ENCODE data around the gene SLC8A3.

SLC8A3 gene

DNA sequence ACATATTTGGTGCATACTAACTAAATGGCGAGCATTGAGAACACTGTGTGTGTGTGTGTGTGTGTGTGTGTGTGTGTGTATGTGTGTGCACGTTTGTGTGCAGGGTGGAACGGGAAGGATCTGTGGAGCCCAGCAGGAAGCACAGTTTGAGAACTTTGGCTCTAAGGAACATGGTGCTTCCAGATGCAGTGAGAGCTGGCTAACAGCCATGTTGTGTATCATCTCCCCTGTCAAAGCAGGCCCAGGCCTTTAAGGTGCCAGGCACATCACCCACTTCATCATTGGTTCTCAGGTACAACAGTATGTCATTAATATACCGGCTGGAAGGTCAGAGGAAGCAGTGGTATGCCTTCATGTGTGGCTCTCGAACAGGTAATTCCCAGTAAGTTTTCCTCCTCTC is 72.5 kb downstream of the SLC8A3 start:
- Histone ChIP-seq H3K27ac (ENCODE audit: low read depth, low read length) (no peak overlapping the region), H3K36me3 (ENCODE audit: control insufficient read depth, insufficient read depth, low read length) (no peaks in the 10 kb centered on the region), H3K4me1 (ENCODE audit: control insufficient read depth, insufficient read depth, low read length) (peaks cover 1% of the 10 kb centered on the region), H3K4me3 (ENCODE audit: low read depth, low read length) (no peak overlapping the region), H3K9me3 (ENCODE audit: control insufficient read depth, insufficient read depth, low read depth, low read length) (no peaks in the 10 kb centered on the region), H3K9ac (ENCODE audit: low read length) (no peak overlapping the region), H3K27me3 (ENCODE audit: control insufficient read depth, insufficient read depth, low read length) (0 out of 2 replicates have a peak, but pooled peaks cover 2% of the 10 kb centered on the region)

DNA sequence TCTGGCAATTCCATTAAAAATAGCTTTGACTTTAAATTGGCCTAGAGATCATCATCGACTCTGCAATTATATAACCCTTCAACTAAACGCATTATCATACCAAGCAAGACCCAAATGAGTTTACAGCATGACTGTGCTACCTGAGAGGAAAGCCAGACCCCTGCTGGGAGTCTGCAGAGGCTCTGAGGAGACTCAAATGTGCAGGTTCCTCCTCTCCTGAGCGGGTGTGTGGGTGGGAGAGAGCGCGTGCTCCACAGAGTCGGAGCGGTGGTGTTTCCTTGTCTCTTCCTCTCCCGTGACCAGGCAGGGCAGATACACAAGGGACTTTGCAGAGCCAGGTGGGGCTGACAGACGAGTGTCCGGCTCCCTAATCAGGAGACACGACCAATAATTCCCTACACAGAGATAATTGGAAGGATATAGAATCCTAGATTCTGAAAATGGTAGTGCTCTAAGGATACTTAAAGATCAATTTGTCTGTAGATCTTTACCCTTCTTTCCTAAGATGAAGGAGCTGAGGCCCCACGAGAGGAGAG is 74.1 kb downstream of the SLC8A3 start:
- Histone ChIP-seq H3K4me3 (ENCODE audit: low read depth, low read length) (no peak overlapping the region), H3K9me3 (ENCODE audit: control insufficient read depth, insufficient read depth, low read depth, low read length) (no peaks in the 10 kb centered on the region), H3K27ac (ENCODE audit: low read depth, low read length) (no peak overlapping the region), H3K4me1 (ENCODE audit: control insufficient read depth, insufficient read depth, low read length) (no peaks in the 10 kb centered on the region), H3K9ac (ENCODE audit: low read length) (no peak overlapping the region), H3K27me3 (ENCODE audit: control insufficient read depth, insufficient read depth, low read length) (0 out of 2 replicates have a peak, but pooled peaks cover 2% of the 10 kb centered on the region), H3K36me3 (ENCODE audit: control insufficient read depth, insufficient read depth, low read length) (no peaks in the 10 kb centered on the region)

DNA sequence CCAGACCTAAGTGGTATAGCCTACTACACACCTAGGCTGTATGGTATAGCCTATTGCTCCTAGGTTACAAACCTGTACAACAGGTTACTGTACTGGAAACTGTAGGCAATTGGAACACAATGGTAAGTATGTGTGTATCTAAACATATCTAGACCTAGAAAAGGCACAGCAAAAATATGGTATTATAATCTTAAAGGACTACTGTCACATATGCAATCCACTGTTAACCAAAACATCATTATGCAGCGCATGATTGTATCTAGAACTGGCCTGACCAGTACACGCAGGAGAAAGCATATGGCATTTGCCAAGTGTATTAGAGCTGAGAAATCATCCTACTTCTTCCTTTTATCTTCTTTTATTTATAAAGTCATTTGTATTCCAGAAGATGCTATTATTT is 75.5 kb downstream of the SLC8A3 start:
- H3K9me3 ChIP-seq (ENCODE audit: control insufficient read depth, insufficient read depth, low read depth, low read length) = no peaks in the 10 kb centered on the region
- H3K4me1 ChIP-seq (ENCODE audit: control insufficient read depth, insufficient read depth, low read length) = no peaks in the 10 kb centered on the region
- no peaks in the 10 kb centered on the region for H3K36me3 ChIP-seq (ENCODE audit: control insufficient read depth, insufficient read depth, low read length)
- H3K4me3 ChIP-seq (ENCODE audit: low read depth, low read length) = no peak overlapping the region
- H3K27me3 ChIP-seq (ENCODE audit: control insufficient read depth, insufficient read depth, low read length) = no peaks in the 10 kb centered on the region
- H3K27ac ChIP-seq (ENCODE audit: low read depth, low read length) = no peak overlapping the region
- H3K9ac ChIP-seq (ENCODE audit: low read length) = no peak overlapping the region

DNA sequence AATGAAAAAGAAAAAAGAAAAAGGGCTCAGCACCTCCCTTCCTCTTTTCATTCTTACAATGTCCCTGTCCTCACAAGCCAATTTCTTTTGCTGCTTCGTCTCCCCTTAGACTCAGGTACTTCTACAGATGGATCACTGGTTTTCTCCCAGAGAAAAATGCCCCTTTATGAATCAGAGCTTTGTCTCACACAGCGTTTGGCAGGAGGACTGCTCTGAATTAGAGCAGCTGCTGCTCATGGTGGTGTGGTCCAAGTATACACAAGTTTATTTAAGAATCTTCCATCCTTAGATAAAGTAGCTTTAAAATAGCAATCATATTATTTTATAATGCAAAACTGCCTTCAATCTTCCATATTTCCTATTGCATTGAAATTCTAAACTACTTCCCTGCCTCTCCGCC is 80.3 kb downstream of the SLC8A3 start:
- H3K9ac ChIP-seq (ENCODE audit: low read length) = no peak overlapping the region
- no peaks in the 10 kb centered on the region for H3K9me3 ChIP-seq (ENCODE audit: control insufficient read depth, insufficient read depth, low read depth, low read length)
- H3K4me1 ChIP-seq (ENCODE audit: control insufficient read depth, insufficient read depth, low read length) = no peaks in the 10 kb centered on the region
- no peak overlapping the region for H3K4me3 ChIP-seq (ENCODE audit: low read depth, low read length)
- no peaks in the 10 kb centered on the region for H3K36me3 ChIP-seq (ENCODE audit: control insufficient read depth, insufficient read depth, low read length)
- no peaks in the 10 kb centered on the region for H3K27me3 ChIP-seq (ENCODE audit: control insufficient read depth, insufficient read depth, low read length)
- H3K27ac ChIP-seq (ENCODE audit: low read depth, low read length) = no peak overlapping the region

DNA sequence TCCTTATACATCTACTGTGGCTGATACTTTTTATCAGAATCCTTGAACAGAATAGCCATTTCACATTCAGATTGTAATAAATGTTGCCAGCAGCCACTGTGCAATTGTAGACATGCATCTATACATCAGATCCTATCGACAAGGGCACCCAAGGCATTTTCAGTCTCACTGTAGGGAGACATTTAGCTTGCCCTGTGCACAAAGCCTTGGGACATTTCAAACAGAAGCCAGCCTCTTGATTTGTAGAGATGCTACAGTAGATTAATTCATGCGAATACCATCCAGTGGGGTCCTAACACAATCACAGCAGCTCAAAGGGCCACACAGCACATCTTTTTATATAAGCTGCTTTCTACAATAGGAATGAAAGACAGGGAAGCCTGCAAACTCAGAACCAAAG is 81.4 kb downstream of the SLC8A3 start:
- Histone ChIP-seq H3K36me3 (ENCODE audit: control insufficient read depth, insufficient read depth, low read length) (no peaks in the 10 kb centered on the region), H3K4me1 (ENCODE audit: control insufficient read depth, insufficient read depth, low read length) (no peaks in the 10 kb centered on the region), H3K27ac (ENCODE audit: low read depth, low read length) (no peak overlapping the region), H3K4me3 (ENCODE audit: low read depth, low read length) (no peak overlapping the region), H3K9me3 (ENCODE audit: control insufficient read depth, insufficient read depth, low read depth, low read length) (no peaks in the 10 kb centered on the region), H3K9ac (ENCODE audit: low read length) (no peak overlapping the region), H3K27me3 (ENCODE audit: control insufficient read depth, insufficient read depth, low read length) (no peaks in the 10 kb centered on the region)

DNA sequence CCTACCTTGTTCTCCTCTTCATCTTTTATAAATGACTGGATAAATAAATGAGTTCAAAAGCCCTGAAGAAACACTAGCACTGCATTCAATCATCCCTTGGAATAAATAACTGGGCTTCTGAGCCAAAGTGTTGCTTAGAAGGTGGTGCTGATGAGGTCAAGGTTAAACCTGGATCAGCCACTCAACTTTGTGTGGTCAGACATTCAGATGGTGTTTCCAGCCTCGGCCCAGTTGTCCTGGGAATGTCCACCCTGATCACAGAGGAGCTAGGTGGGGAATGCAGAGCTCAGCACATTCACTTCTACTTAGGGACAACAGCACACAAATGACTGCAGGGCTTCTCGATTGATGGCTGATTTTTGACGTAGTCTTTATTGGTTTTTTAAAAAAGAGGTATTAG is 88.7 kb downstream of the SLC8A3 start:
- no peaks in the 10 kb centered on the region for H3K9me3 ChIP-seq (ENCODE audit: control insufficient read depth, insufficient read depth, low read depth, low read length)

DNA sequence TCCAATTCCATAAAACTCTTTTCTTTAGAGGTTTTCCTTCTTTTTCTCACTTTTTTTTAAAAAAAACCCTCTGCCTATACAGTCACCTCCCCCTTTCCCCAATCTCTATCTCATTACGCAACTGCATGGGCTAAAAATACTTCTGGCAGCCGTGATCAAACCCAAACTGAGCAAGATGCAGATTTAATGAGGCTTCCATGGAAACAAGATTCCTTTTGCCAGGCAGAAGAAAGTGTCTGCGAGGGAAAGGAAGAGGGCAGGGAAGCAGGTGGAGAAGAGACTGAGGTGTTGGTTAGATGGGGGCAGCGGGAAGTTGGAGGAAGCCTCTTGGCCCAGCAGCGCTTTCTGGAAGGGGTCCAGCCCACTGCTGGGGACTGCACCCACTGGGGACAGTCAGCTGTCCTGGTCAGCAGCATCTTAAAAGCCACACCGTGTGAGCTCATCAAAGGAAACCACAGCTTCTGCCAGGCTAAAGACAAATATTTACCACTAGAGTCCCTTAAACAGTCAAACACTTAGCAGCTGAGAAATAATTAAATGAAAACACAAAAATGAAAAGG is 90.4 kb downstream of the SLC8A3 start:
- Histone ChIP-seq H3K4me3 (ENCODE audit: low read depth, low read length) (no peak overlapping the region), H3K4me1 (ENCODE audit: control insufficient read depth, insufficient read depth, low read length) (0 out of 2 replicates have a peak, but pooled peaks cover 4% of the 10 kb centered on the region), H3K27me3 (ENCODE audit: control insufficient read depth, insufficient read depth, low read length) (no peaks in the 10 kb centered on the region; the same call in 1 of the 2 replicates), H3K9me3 (ENCODE audit: control insufficient read depth, insufficient read depth, low read depth, low read length) (no peaks in the 10 kb centered on the region), H3K36me3 (ENCODE audit: control insufficient read depth, insufficient read depth, low read length) (no peaks in the 10 kb centered on the region), H3K27ac (ENCODE audit: low read depth, low read length) (no peak overlapping the region), H3K9ac (ENCODE audit: low read length) (no peak overlapping the region)

More for the DNA sequence above, 88.7 kb downstream of the SLC8A3 start:
- no peaks in the 10 kb centered on the region for H3K4me1 ChIP-seq (ENCODE audit: control insufficient read depth, insufficient read depth, low read length)
- no peaks in the 10 kb centered on the region; the same call in 1 of the 2 replicates for H3K27me3 ChIP-seq (ENCODE audit: control insufficient read depth, insufficient read depth, low read length)
- H3K27ac ChIP-seq (ENCODE audit: low read depth, low read length) = no peak overlapping the region
- H3K9ac ChIP-seq (ENCODE audit: low read length) = no peak overlapping the region
- H3K36me3 ChIP-seq (ENCODE audit: control insufficient read depth, insufficient read depth, low read length) = no peaks in the 10 kb centered on the region
- H3K4me3 ChIP-seq (ENCODE audit: low read depth, low read length) = no peak overlapping the region

DNA sequence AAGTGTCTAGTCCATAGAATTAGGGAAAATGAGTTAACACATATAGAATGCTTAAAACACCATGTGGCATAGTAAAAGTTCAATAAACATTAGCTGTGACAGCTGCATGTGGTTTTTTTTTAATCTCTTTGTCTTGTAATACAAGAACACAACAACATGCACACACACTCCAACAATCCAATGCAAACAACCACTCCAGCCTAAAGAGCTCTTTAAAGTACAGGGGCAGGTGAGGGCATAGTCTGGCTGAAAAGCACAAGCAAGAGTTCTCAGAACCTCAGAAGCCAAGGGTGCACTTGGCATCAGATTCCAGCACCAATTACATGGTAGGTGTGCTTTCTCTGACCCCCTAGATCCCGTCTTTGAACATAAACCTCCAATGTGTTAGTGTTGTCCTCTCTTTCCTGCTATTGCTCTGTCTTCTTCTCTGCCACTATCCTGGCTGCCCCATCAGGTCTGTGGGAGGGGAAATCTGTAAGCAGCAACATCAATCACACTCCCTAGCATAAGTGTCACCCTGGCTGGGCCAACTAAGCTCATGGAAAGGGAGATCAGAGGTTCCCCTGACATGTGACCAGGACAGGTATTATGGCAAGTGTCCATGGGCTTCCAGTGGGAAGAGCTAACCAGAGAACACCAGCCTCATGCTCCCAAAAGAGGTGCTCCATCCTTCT is 91.0 kb downstream of the SLC8A3 start:
- H3K27ac ChIP-seq (ENCODE audit: low read depth, low read length) = no peak overlapping the region

DNA sequence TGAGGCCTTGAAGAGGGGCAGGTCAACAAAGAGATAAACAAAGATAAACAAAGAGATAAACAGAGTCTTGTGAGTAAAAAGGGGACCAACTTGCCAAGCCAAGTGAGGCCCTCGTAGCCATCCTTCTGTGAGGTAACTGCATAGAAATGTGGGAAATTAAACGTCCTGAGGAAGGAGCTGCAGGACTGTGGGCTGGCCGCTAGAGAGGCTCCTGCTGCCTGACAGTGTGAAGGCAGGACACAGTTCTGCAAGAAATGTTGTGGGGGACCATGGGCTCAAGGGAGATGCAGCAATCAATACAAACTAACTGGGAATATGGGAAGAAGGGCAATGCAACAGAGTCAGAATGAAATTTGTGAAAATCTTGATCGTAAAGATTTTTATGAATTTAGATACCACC is 91.9 kb downstream of the SLC8A3 start:
- no peak overlapping the region for H3K9ac ChIP-seq (ENCODE audit: low read length)
- H3K4me3 ChIP-seq (ENCODE audit: low read depth, low read length) = no peak overlapping the region
- H3K27me3 ChIP-seq (ENCODE audit: control insufficient read depth, insufficient read depth, low read length) = no peaks in the 10 kb centered on the region; the same call in 1 of the 2 replicates
- no peaks in the 10 kb centered on the region for H3K9me3 ChIP-seq (ENCODE audit: control insufficient read depth, insufficient read depth, low read depth, low read length)
- no peak overlapping the region for H3K27ac ChIP-seq (ENCODE audit: low read depth, low read length)
- 0 out of 2 replicates have a peak, but pooled peaks cover 4% of the 10 kb centered on the region for H3K4me1 ChIP-seq (ENCODE audit: control insufficient read depth, insufficient read depth, low read length)
- no peaks in the 10 kb centered on the region for H3K36me3 ChIP-seq (ENCODE audit: control insufficient read depth, insufficient read depth, low read length)

More for the DNA sequence above, 91.0 kb downstream of the SLC8A3 start:
- Histone ChIP-seq H3K4me3 (ENCODE audit: low read depth, low read length) (no peak overlapping the region), H3K9me3 (ENCODE audit: control insufficient read depth, insufficient read depth, low read depth, low read length) (no peaks in the 10 kb centered on the region), H3K9ac (ENCODE audit: low read length) (no peak overlapping the region), H3K4me1 (ENCODE audit: control insufficient read depth, insufficient read depth, low read length) (0 out of 2 replicates have a peak, but pooled peaks cover 4% of the 10 kb centered on the region), H3K27me3 (ENCODE audit: control insufficient read depth, insufficient read depth, low read length) (no peaks in the 10 kb centered on the region; the same call in 1 of the 2 replicates), H3K36me3 (ENCODE audit: control insufficient read depth, insufficient read depth, low read length) (no peaks in the 10 kb centered on the region)

DNA sequence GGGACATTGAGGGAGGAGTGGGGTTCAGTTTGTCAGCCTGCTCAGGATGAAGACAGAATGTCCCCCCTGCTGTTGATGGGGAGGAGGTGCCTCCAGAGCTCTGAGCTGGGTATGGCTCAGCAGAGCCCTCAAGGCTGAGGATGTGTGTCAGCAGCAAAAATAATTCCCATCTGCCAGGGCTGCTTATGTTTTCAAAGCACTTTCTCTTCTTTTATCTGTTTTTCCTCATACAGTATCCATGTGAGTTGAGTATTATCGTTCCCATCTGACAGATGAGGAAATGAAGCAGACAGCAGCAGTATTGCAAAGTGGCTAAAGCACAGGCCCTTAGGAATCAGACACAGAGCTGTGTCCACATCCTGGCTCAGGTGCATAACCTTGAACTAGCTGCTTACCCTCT is 94.1 kb downstream of the SLC8A3 start:
- Histone ChIP-seq H3K4me1 (ENCODE audit: control insufficient read depth, insufficient read depth, low read length) (0 out of 2 replicates have a peak, but pooled peaks cover 4% of the 10 kb centered on the region), H3K9me3 (ENCODE audit: control insufficient read depth, insufficient read depth, low read depth, low read length) (no peaks in the 10 kb centered on the region), H3K36me3 (ENCODE audit: control insufficient read depth, insufficient read depth, low read length) (no peaks in the 10 kb centered on the region), H3K9ac (ENCODE audit: low read length) (no peak overlapping the region), H3K27ac (ENCODE audit: low read depth, low read length) (no peak overlapping the region), H3K4me3 (ENCODE audit: low read depth, low read length) (no peak overlapping the region), H3K27me3 (ENCODE audit: control insufficient read depth, insufficient read depth, low read length) (no peaks in the 10 kb centered on the region)

DNA sequence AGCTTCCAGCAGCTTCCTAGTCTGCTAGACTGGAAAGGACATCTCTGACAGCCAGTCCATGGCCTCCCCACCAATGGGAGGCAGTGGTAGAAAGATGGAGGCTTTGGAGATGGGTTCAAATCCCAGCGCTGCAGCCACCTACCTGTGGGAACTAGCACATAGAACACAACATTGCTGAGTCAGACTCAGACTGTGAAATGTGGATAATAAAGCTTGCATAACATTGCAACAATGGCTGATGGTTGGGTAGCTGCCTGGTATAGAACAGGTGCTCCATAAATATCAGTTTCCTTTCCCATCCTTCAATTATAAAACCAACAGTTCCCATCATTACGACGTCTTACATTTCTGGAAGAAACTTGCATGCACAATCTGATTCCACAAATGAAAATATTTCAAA is 94.6 kb downstream of the SLC8A3 start:
- H3K4me1 ChIP-seq (ENCODE audit: control insufficient read depth, insufficient read depth, low read length) = 0 out of 2 replicates have a peak, but pooled peaks cover 4% of the 10 kb centered on the region
- H3K27me3 ChIP-seq (ENCODE audit: control insufficient read depth, insufficient read depth, low read length) = no peaks in the 10 kb centered on the region
- H3K4me3 ChIP-seq (ENCODE audit: low read depth, low read length) = no peak overlapping the region
- no peaks in the 10 kb centered on the region for H3K36me3 ChIP-seq (ENCODE audit: control insufficient read depth, insufficient read depth, low read length)
- H3K27ac ChIP-seq (ENCODE audit: low read depth, low read length) = no peak overlapping the region
- H3K9ac ChIP-seq (ENCODE audit: low read length) = no peak overlapping the region
- H3K9me3 ChIP-seq (ENCODE audit: control insufficient read depth, insufficient read depth, low read depth, low read length) = no peaks in the 10 kb centered on the region

Measured in HUES6 (cell line).